ENCODE data around the gene OPN5.
"Not testable (repeated sequence)": the region's sequence is repeated elsewhere in the genome, so short reads cannot be mapped to it uniquely, and the experiment has no call there.

OPN5 gene

DNA sequence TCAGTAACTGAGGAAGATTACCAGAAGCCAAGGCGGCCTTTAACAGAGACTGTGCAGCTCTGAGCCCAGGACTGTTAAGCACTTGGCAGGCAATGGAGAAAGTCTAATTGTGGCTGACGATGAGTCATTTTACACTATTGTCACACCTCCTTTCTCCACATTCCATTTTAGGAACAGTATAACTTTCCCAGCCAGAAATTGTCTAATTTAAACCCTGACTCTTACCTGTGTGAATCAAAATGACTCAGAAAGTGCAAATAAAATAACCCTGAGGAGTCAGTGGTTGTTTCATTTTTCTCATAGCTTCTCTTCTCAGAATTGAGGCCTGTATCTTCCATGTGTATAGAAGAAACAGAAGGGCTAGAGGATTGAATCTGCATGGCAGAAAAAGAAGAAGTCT lies 40.0 kb upstream of the OPN5 start:
- no peak overlapping the region for H3K4me3 ChIP-seq (ENCODE audit: low read depth, low read length)
- TF ChIP-seq, protein P1, sequence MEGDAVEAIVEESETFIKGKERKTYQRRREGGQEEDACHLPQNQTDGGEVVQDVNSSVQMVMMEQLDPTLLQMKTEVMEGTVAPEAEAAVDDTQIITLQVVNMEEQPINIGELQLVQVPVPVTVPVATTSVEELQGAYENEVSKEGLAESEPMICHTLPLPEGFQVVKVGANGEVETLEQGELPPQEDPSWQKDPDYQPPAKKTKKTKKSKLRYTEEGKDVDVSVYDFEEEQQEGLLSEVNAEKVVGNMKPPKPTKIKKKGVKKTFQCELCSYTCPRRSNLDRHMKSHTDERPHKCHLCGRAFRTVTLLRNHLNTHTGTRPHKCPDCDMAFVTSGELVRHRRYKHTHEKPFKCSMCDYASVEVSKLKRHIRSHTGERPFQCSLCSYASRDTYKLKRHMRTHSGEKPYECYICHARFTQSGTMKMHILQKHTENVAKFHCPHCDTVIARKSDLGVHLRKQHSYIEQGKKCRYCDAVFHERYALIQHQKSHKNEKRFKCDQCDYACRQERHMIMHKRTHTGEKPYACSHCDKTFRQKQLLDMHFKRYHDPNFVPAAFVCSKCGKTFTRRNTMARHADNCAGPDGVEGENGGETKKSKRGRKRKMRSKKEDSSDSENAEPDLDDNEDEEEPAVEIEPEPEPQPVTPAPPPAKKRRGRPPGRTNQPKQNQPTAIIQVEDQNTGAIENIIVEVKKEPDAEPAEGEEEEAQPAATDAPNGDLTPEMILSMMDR (IDR thresholded peaks at IDR 0.05; ENCODE audit: control insufficient read depth, extremely low read depth, insufficient read depth): no peak
- no peak for DNase-seq (ENCODE audit: low read depth)

DNA sequence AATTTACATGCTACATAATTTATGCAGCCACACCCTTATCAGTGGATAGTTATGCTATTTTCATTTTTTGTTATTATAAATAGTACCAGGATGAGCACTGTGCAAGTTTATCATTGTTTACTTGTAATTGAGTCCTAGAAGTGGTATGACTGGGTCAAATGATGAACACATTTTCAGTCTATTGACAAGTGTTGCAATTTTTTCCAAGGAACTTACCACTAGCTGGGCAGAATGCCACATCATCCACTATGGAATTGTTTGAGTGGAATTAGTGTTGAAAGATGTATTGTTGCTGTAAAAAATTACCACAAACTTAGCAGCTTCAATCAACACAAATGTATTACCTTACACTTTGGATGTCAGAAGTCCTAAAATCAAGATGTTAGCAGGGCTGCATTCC lies 38.1 kb upstream of the OPN5 start:
- DNase-seq (ENCODE audit: low read depth): no peak
- no peak overlapping the region for H3K4me3 ChIP-seq (ENCODE audit: low read depth, low read length)
- TF ChIP-seq, protein P1 (IDR thresholded peaks at IDR 0.05; ENCODE audit: control insufficient read depth, extremely low read depth, insufficient read depth): no peak

DNA sequence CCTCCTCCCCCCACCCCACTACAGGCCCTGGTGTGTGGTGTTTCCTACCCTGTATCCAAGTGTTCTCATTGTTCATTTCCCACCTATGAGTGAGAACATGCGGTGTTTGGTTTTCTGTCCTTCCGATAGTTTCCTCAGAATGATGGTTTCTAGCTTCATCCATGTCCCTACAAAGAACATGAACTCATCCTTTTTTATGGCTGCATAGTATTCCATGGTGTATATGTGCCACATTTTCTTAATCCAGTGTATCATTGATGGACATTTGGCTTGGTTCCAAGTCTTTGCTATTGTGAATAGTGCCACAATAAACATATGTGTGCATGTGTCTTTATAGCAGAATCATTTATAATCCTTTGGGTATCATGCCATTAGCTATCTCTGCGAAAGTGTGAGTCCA lies 36.6 kb upstream of the OPN5 start:
- not testable (repeated sequence) for DNase-seq (ENCODE audit: low read depth); H3K4me3 ChIP-seq (ENCODE audit: low read depth, low read length)

DNA sequence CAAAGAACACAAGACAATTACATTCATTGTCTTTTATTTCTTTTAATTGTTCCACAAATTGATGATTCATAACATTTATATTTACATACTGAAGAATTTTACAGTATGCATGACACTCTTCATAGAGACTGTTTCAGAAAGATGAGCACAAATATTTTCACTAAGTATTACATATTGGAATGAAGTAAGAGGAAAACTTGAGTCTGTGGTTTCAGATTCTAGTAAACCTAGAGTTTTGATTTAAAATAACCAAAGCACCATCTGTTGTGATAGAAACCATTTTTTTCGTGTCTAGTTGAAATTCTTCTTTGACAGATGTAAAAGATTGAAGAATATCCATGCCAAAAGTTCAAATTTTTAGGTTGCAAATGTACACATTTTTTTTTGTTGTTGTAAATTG lies 32.1 kb upstream of the OPN5 start:
- TF ChIP-seq, protein P1 (IDR thresholded peaks at IDR 0.05; ENCODE audit: control insufficient read depth, extremely low read depth, insufficient read depth): no peak
- no peak for DNase-seq (ENCODE audit: low read depth)
- H3K4me3 ChIP-seq (ENCODE audit: low read depth, low read length): no peak overlapping the region

DNA sequence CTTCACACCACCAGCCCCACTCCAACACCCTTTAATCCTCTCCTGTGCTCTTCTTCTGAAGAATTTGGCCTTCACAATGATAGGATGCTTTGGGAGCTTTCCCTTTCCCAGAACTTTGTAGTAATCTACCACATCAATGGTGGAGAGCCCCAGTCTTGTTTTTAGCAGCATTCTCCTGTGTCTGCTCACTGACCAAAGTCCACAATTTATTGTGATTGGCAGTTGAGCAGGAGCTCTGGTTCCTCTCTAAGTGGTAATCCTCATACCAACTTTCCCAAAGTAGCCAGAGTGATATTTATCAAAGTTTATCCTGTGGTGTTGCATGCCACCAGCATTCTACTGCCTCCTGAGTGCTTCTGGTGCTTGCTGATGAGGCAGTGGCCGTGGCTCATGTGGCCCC lies 29.0 kb upstream of the OPN5 start:
- no peak for DNase-seq (ENCODE audit: low read depth)
- H3K4me3 ChIP-seq (ENCODE audit: low read depth, low read length): no peak overlapping the region
- TF ChIP-seq, protein P1 (IDR thresholded peaks at IDR 0.05; ENCODE audit: control insufficient read depth, extremely low read depth, insufficient read depth): no peak

DNA sequence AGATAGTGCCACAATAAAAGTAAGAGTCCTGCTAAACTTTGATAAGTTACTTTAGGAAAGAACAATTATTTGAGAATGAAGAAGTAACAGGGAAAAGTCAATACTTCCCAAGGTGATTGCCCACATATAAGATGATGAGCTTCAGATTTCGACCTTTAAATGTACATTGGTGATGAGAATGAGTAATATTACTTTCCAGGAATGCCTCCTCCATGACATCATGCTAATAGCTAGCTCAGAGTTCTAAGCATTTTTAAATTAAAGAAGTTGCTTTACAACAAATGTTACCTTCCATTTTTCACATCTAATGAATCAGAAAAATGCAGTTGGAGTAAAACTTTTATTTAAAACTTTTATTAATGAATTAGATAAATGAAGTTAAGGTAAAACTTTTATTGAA lies 22.5 kb upstream of the OPN5 start:
- no peak for DNase-seq (ENCODE audit: low read depth)
- TF ChIP-seq, protein P1 (IDR thresholded peaks at IDR 0.05; ENCODE audit: control insufficient read depth, extremely low read depth, insufficient read depth): no peak
- H3K4me3 ChIP-seq (ENCODE audit: low read depth, low read length): no peak overlapping the region

DNA sequence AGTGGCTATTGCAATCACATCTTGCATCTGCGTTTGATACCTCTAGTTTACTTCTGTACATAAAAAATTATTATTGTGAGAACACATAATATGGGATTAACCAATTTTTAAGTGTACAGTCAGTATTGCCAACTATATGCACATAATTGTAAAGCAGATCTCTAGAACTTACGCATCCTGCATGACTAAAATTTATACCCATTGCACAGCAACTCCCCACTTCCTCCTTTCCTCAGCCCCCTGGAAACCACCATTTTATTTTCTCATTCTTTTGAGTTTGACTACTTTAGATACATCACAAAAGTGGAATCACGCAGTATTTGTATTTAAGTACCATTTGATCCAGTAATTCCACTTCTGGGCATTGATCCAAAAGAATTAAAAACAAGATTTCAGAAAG lies 19.3 kb upstream of the OPN5 start:
- TF ChIP-seq, protein P1 (IDR thresholded peaks at IDR 0.05; ENCODE audit: control insufficient read depth, extremely low read depth, insufficient read depth): no peak
- H3K4me3 ChIP-seq (ENCODE audit: low read depth, low read length): no peak overlapping the region
- DNase-seq (ENCODE audit: low read depth): no peak

DNA sequence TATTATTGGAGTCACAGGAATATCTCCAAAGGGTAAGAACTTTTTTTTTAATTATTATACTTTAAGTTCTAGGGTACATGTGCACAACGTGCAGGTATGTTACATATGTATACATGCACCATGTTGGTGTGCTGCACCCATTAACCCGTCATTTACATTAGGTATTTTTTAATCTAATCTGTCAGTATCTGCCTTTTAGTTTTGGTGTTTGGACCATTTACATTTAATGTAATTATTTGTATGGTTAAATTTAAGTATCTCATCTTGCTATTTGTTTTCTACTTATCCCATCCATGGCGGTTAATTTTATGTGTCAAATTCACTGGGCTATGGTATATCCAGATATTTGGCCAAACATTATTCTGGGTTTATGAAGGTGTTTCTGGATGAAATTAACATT lies 15.4 kb upstream of the OPN5 start:
- no peak for DNase-seq (ENCODE audit: low read depth)
- H3K4me3 ChIP-seq (ENCODE audit: low read depth, low read length): no peak overlapping the region
- TF ChIP-seq, protein P1 (IDR thresholded peaks at IDR 0.05; ENCODE audit: control insufficient read depth, extremely low read depth, insufficient read depth): no peak

Data from LNCaP clone FGC (cell line).